Astrocyte of the spinal cord (primary cell): ENCODE results near the gene SYNJ2.

Experiments
- DNase-seq: peaks from one replicate; pipeline ENCODE4 v3.0.0; 2011; ENCODE audit warnings: low read depth, low spot score
- H3K4me3 ChIP-seq: 2 replicates; pipeline ENCODE4 v1.5.1; 2011; ENCODE audit warnings: low read depth, mild to moderate bottlenecking, low read length, moderate library complexity
- in situ Hi-C: cut with HindIII; loops from 2 replicates; pipeline ENCODE4 v1.10.0; 2017; ENCODE audit warnings: low sequenced_read_pairs
- TF ChIP-seq, protein P1 (sequence below): IDR thresholded peaks from 2 replicates; pipeline ENCODE4 v1.5.1; 2012; ENCODE audit warnings: low read depth, mild to moderate bottlenecking, low read length, inconsistent platforms

SYNJ2 gene

DNA sequence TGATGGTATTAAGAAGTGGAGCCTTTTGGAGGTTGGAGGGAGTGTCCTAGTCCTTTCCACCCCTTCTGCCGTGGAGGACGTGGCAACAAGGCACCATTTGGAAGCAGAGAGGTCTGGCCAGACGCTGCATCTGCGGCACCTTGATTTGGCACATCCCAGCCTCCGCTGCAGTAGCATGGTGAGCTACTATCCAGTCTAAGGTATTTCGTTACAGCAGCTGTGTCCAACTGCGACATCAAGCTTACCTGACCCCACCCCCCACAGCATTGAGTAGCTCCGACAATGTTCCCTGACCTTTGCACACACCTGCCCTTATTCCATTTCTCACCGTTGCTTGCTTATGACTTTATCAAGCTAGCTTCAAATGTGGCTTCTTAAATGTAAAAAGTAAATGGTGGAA, 29.8 kb upstream of the SYNJ2 start:
- in situ Hi-C loops: no loop called here
- DNase-seq: no peak
- TF ChIP-seq, protein P1, sequence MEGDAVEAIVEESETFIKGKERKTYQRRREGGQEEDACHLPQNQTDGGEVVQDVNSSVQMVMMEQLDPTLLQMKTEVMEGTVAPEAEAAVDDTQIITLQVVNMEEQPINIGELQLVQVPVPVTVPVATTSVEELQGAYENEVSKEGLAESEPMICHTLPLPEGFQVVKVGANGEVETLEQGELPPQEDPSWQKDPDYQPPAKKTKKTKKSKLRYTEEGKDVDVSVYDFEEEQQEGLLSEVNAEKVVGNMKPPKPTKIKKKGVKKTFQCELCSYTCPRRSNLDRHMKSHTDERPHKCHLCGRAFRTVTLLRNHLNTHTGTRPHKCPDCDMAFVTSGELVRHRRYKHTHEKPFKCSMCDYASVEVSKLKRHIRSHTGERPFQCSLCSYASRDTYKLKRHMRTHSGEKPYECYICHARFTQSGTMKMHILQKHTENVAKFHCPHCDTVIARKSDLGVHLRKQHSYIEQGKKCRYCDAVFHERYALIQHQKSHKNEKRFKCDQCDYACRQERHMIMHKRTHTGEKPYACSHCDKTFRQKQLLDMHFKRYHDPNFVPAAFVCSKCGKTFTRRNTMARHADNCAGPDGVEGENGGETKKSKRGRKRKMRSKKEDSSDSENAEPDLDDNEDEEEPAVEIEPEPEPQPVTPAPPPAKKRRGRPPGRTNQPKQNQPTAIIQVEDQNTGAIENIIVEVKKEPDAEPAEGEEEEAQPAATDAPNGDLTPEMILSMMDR: no peak
- H3K4me3 ChIP-seq: no peak overlapping the region

DNA sequence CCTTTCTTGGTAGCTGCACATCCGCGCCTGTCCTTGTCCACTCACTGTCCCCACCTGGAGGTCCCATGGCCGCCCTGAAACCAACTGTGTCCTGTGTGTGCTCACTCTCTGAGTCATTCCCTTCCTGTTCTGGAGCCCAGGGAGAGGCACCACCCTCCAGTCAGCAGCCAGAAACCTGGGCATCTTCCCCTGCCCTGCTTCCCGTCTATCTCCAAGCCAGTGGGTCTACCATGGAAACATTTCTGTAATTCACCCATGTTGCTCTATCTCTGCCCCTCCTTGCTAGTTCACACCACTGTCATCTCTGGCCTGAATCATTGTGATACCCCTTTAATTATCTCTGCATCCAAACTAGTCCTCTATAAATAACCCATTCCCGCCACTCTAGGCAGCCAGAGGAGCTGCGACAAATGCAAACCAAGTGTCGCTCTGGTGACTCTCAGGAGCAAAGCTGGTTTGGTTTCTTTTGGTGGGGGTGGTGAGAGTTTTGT, 28.8 kb upstream of the SYNJ2 start:
- in situ Hi-C loops: no loop called here
- no peak overlapping the region for H3K4me3 ChIP-seq
- DNase-seq: no peak
- TF ChIP-seq, protein P1: no peak

DNA sequence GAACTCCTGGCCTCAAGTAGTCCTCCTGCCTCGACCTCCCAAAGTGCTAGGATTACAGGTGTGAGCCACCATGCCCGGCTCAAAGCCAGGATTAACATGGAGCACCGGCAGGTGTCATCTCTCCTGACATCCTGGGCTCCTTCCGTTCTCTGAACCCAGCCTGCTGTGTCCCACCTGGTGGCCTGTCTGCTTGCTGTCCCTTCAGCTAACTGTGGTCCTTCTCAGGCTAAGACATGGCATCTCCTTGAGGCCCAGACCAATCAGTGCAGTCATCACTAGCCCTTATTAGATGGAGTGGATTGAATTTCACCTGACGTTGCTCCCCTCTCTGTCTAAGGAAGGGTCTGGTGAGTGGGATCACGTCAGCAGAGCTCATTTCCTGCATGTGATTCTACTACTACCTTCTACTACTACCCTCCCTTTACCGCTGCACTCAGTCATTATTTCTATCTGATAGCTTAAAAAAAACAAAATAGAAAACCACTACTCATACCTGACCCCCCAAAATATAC, 28.0 kb upstream of the SYNJ2 start:
- in situ Hi-C loops: no loop called here
- DNase-seq: no peak
- H3K4me3 ChIP-seq: no peak overlapping the region
- TF ChIP-seq, protein P1: no peak

DNA sequence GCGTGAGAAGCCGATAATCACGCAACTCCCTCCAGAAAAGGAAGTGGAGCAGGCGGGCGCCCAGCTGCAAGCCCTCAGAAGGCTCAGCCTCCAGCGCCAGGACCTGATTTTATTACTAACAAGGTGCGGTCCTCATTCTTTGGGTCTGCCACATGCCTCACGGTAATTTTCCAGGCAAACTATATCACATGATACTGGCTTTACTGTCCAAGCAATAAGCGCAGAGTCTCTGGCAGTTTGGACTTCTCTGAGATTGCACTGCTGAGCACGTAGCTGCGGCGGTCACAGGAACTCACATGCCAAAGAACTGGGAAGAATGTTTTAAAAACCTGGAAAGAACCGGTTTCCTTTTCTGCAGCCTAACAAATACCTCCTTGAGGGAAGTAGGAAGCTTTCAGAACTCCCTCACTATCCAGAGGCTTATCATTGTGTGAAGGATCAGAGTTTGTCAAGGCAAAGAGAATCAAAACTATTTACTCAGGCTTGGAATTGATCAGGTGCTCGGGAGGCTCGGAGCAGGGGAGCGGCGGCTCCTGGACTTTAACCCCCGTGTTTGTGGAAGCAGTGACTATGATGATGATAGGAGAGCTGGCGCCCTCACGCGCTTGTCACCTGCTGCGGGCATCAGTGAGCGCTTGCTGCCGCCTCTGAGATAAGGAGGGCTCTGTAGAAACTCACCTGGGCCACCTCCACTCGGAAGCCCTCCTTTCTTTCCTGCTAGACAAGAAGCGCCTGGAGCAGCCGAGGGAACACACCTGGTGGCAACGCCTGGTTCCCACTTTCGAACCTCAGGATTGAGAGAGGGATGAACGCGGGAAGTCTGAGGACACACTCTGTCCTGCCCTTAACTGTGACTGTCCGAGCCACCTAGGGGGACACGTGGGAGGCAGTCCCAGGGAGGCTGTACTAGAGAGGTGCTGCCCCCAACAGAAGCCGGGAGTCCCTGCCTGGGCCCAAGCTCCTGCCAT, 27.2 kb upstream of the SYNJ2 start:
- no peak overlapping the region for H3K4me3 ChIP-seq
- no peak for DNase-seq
- in situ Hi-C loops: no loop called here
- TF ChIP-seq, protein P1: no peak

DNA sequence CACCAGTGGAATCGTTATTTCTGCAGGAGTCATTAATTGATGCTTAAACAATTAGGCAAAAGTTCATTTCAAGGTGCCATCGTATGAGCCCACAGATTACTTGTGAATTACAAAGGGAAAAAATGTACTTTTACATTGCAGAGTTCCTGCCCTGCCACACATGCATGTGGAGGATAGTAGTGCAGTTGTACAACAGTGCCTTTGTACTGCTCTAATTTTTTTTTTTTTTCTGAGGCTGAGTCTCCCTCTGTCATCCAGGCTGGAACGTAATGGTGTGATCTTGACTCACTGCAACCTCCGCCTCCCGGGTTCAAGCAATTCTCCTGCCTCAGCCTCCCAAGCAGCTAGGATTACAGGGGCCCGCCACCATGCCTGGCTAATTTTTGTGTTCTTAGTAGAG, 26.0 kb upstream of the SYNJ2 start:
- TF ChIP-seq, protein P1: no peak
- DNase-seq: no peak
- in situ Hi-C loops: no loop called here
- H3K4me3 ChIP-seq: no peak overlapping the region

DNA sequence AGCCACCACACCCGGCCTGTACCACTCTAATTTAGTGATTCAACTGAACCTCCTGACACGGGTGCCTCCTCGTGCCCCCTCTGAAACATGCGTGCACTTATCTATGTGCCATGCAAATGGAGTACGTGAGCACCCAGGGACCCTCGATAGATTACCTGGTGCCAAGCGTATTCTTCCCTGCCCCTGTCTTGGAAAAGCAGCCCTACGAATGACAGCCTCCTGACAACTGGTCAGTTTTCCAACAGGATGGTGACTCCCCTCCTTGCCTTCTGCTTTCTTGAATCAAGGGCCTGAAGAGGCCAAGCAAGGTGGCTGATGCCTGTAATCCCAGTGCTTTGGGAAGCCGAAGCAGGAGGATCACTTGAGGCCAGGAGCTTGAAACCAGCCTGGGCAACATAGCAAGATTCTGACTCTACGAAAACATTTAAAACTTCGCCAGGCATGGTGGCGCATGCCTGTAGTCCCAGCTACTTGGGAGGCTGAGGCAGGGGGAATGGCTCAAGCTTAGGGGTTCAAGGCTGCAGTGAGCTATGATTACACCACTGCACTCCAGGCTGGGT, 25.4 kb upstream of the SYNJ2 start:
- in situ Hi-C loops: no loop called here
- no peak for DNase-seq
- no peak overlapping the region for H3K4me3 ChIP-seq
- TF ChIP-seq, protein P1: no peak
